ENCODE measurements around the gene GGTLC1. TPM values are rescaled to one million over a fixed set of nuclear protein-coding genes. Genes with fewer than 3 reads are reported as not detected.
"Not testable (repeated sequence)": the region's sequence is repeated elsewhere in the genome, so short reads cannot be mapped to it uniquely, and the experiment has no call there.

Gene GGTLC1
- total and polyA plus RNA-seq, 7 donors: not detected

DNA sequence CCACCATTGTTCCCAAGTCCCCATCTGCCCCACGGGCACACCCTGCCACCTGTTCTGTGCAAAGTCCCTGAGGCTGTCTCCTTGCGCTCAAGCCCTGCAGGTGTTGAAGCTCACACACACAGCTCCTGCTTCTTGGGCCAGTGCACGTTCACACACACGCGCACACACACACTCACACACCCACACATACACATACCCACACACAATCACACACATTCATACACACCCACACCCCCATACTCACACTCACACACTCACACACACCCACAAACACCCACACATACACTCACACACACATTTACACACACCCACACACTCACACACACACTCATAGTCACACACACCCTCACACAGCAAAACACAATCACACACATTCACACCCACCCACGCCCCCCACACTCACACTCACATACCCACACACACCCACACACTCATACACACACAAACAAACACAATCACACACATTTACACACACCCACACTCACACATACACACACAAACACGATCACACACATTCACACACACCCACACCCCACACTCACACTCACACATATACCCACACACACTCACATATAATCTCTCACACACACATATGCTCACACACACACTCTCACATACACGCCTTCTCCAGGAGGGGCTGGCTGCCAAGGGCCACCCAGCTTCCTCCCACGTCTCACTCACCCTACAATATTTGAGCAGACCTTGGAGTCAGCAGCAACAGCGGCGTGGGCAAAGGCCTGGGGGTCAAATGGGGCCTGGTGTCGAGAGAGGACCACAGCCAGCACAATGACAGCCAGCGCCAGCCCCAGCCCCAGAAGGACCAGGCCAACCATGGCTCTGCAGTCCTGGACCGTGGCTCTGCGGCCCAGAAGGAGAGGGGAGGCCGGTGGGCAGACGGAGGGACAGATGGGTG lies 8.4 kb downstream of the GGTLC1 start:
- intact Hi-C loops (cut with DNase I): not testable (repeated sequence)

DNA sequence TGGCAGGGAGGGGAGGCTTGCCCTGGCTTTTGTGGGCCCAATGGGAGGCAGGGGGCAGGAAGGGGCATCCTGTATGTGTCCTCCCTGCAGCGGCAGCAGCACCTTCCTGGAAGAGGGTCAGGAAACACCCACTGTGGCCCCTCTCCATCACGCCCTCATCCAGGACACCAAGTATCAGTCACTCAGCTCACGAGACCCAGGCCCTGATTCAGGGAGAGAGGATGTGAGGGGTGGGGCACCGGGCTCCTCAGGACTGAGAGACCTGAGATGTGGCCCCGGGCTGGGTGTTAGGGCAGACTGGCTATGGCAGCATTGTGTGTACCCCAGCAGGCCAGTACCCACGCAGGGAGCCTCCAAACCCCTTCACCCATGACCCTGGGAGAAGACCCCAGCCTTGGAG lies 9.2 kb downstream of the GGTLC1 start:
- ATAC-seq; H3K4me3 ChIP-seq; H3K27ac ChIP-seq; H3K9me3 ChIP-seq; DNase-seq; H3K27me3 ChIP-seq (ENCODE audit: insufficient read depth in 3 of 3, low read length in 2 of 3); H3K4me1 ChIP-seq; H3K36me3 ChIP-seq (ENCODE audit: insufficient read depth in 1 of 2, low read depth in 1 of 2); intact Hi-C loops (cut with DNase I): not testable (repeated sequence)
- 75 to 84% (median 83%) methylated on average over 5 to 6 of the region's 6 CpGs for WGBS, 3 donors

More for the DNA sequence above, 8.4 kb downstream of the GGTLC1 start:
- not testable (repeated sequence) for ATAC-seq; DNase-seq; H3K27me3 ChIP-seq (ENCODE audit: insufficient read depth in 3 of 3, low read length in 2 of 3); H3K4me1 ChIP-seq; H3K9me3 ChIP-seq; H3K36me3 ChIP-seq (ENCODE audit: insufficient read depth in 1 of 2, low read depth in 1 of 2); H3K27ac ChIP-seq; H3K4me3 ChIP-seq
- 63 to 70% (median 65%) methylated on average over 17 of the region's 17 CpGs for WGBS, 3 donors

DNA sequence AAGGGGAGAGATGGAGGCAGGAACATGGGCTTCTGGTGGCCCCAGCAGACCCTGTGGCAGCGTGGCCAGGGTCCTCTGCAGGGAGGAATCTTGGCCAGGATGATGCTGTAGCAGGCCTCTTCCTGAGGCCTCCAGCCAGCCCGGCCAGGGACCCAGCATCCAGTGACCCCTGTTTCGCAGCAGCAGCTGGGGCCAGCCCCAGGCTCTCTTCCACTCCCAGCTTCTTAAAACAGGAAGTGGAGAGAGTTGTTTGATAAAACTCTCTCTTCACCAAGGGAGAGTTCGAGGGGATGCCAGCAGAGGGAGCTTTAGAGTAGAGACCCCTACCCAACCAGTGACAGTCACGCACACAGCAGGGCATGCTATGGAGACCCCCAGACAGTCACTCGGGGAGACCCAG lies 10.1 kb downstream of the GGTLC1 start:
- WGBS, 3 donors: 38 to 54% (median 47%) methylated on average over 5 to 6 of the region's 6 CpGs
- H3K9me3 ChIP-seq; H3K4me1 ChIP-seq; H3K27ac ChIP-seq; H3K27me3 ChIP-seq (ENCODE audit: insufficient read depth in 3 of 3, low read length in 2 of 3); H3K36me3 ChIP-seq (ENCODE audit: insufficient read depth in 1 of 2, low read depth in 1 of 2); DNase-seq; H3K4me3 ChIP-seq; ATAC-seq; intact Hi-C loops (cut with DNase I): not testable (repeated sequence)

DNA sequence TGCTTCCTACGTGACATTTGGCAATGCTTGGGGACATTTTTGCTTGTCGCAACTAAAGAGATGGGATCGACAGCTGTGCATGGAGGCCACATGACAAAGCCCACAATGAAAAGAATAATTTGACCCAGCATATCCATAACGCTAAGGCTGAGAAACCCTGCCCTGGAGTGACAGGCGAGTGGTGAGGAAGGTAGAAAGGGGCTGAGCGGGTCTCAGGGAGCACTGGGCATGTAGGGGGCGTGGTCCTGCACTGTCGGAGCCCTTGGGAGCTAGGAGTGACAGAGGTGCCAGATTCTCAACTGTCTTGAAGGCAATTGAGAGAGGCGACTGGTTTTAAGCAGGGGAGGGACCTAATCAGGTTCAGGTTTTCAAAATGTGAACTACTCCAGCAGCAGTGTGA lies 13.6 kb downstream of the GGTLC1 start:
- H3K9me3 ChIP-seq: no peaks in the 10 kb centered on the region
- H3K27me3 ChIP-seq (ENCODE audit: insufficient read depth in 3 of 3, low read length in 2 of 3): no peaks in the 10 kb centered on the region
- intact Hi-C loops (cut with DNase I): no loop called here
- DNase-seq: no peak
- H3K27ac ChIP-seq: no peak overlapping the region
- no peaks in the 10 kb centered on the region for H3K4me1 ChIP-seq
- TF ChIP-seq, protein P1, sequence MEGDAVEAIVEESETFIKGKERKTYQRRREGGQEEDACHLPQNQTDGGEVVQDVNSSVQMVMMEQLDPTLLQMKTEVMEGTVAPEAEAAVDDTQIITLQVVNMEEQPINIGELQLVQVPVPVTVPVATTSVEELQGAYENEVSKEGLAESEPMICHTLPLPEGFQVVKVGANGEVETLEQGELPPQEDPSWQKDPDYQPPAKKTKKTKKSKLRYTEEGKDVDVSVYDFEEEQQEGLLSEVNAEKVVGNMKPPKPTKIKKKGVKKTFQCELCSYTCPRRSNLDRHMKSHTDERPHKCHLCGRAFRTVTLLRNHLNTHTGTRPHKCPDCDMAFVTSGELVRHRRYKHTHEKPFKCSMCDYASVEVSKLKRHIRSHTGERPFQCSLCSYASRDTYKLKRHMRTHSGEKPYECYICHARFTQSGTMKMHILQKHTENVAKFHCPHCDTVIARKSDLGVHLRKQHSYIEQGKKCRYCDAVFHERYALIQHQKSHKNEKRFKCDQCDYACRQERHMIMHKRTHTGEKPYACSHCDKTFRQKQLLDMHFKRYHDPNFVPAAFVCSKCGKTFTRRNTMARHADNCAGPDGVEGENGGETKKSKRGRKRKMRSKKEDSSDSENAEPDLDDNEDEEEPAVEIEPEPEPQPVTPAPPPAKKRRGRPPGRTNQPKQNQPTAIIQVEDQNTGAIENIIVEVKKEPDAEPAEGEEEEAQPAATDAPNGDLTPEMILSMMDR (IDR thresholded peaks at IDR 0.05): no peak
- no peak overlapping the region for H3K4me3 ChIP-seq
- H3K36me3 ChIP-seq (ENCODE audit: insufficient read depth in 1 of 2, low read depth in 1 of 2): no peaks in the 10 kb centered on the region
- no peak for ATAC-seq
- 29 to 33% (median 29%) methylated on average over 9 of the region's 9 CpGs for WGBS, 3 donors

DNA sequence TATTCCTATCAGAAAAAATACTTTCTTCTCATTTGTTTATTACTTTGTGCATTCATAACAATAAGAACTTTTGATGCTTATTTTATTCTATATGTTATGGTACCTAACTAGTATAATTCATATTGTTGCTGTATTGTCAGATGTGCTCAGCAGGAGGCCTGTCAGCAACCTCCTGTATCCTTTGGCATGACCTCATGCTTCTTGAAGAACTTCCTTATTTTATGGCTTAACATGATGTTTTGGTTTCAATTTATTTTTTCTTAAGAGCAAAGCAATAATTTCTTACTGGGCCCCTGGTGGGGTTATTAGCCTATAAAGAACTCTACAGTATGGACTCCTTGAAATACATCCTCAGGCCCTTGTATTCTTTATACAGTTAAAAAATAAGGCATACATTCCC lies 17.3 kb downstream of the GGTLC1 start:
- no peak overlapping the region for H3K4me3 ChIP-seq
- no peaks in the 10 kb centered on the region for H3K4me1 ChIP-seq
- TF ChIP-seq, protein P1 (IDR thresholded peaks at IDR 0.05): no peak
- intact Hi-C loops (cut with DNase I): no loop called here
- no peaks in the 10 kb centered on the region for H3K9me3 ChIP-seq
- DNase-seq: no peak
- no peaks in the 10 kb centered on the region for H3K27me3 ChIP-seq (ENCODE audit: insufficient read depth in 3 of 3, low read length in 2 of 3)
- ATAC-seq: no peak
- no peak overlapping the region for H3K27ac ChIP-seq
- H3K36me3 ChIP-seq (ENCODE audit: insufficient read depth in 1 of 2, low read depth in 1 of 2): no peaks in the 10 kb centered on the region

DNA sequence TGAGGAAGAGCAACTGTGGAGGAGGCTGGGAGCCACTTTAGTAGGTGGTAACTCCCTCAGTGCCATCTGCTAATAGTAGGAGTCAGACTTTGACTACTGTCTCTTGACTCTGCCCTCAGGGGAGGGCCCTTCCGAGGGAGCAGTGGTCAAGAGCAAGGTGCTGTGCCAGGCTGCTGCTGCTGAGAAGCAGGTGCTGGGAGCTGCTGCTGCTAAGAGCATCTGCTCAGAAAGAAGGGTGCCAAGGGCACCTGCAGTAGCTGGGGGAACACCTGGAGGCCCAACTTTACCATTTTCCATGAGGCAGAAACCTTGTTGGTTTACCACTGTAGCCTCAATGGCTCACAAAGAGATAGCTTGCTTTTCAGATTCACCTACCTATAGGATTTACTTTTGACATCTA lies 18.5 kb downstream of the GGTLC1 start:
- ATAC-seq: no peak
- H3K4me3 ChIP-seq: no peak overlapping the region
- intact Hi-C loops (cut with DNase I): no loop called here
- H3K27ac ChIP-seq: no peak overlapping the region
- no peak for DNase-seq
- H3K9me3 ChIP-seq: no peaks in the 10 kb centered on the region
- 37 to 47% (median 45%) methylated on average over 1 of the region's 1 CpG for WGBS, 3 donors
- TF ChIP-seq, protein P1 (IDR thresholded peaks at IDR 0.05): no peak
- H3K4me1 ChIP-seq: no peaks in the 10 kb centered on the region
- no peaks in the 10 kb centered on the region for H3K27me3 ChIP-seq (ENCODE audit: insufficient read depth in 3 of 3, low read length in 2 of 3)
- H3K36me3 ChIP-seq (ENCODE audit: insufficient read depth in 1 of 2, low read depth in 1 of 2): no peaks in the 10 kb centered on the region

Measured in psoas muscle (tissue), 8 donors.